ENCODE measurements around the gene NCAM1. TPM values are rescaled to one million over a fixed set of nuclear protein-coding genes. Genes with fewer than 3 reads are reported as not detected.

Gene NCAM1
- total RNA-seq, 1 experiment from 2014 or later = 0.95 TPM

- Histone ChIP-seq H3K4me1 (no peaks in the 10 kb centered on the region), H3K36me3 (ENCODE audit: control insufficient read depth, insufficient read depth, low read length) (no peaks in the 10 kb centered on the region), H3K4me3 (ENCODE audit: low read depth, low read length) (no peak overlapping the region), H3K9me3 (no peaks in the 10 kb centered on the region; the same call in 1 of the 2 replicates), H3K27me3 (replicated peaks; ENCODE audit: control insufficient read depth, insufficient read depth, low read length) (peaks cover 2% of the 10 kb centered on the region; the same call in 1 of the 2 replicates)
- no peak for TF ChIP-seq CTCF (IDR thresholded peaks at IDR 0.05; ENCODE audit: insufficient read depth in 1 of 2, low read depth in 1 of 2, low read length in 1 of 2, severe bottlenecking in 1 of 2, unreplicated experiment in 1 of 2)
- intact Hi-C loops (cut with micrococcal nuclease; ENCODE audit: unreplicated experiment) = no loop called here
- Mint-ChIP-seq H3K27me3 (ENCODE audit: insufficient read depth, unreplicated experiment) (peaks cover 29% of the 10 kb centered on the region), H3K27ac (ENCODE audit: unreplicated experiment) (no peak overlapping the region), H3K4me1 (ENCODE audit: low read depth, unreplicated experiment) (no peaks in the 10 kb centered on the region), H3K9me3 (ENCODE audit: unreplicated experiment) (no peaks in the 10 kb centered on the region), H3K4me3 (ENCODE audit: unreplicated experiment) (no peak overlapping the region), H3K36me3 (ENCODE audit: insufficient read depth, unreplicated experiment) (no peaks in the 10 kb centered on the region)
- BruUV-seq (replicated peaks) = no TSS peak
- CTCF ChIA-PET = no interaction called here
- POLR2A ChIA-PET = no interaction called here
- DNase-seq = no peak
These were observed 20.1 kb upstream of the NCAM1 start for GRCh38 chr11:112941104-112941503.

- no peaks in the 10 kb centered on the region for H3K36me3 ChIP-seq (ENCODE audit: control insufficient read depth, insufficient read depth, low read length)
- Mint-ChIP-seq H3K27me3 (ENCODE audit: insufficient read depth, unreplicated experiment) (peaks cover 29% of the 10 kb centered on the region), H3K4me1 (ENCODE audit: low read depth, unreplicated experiment) (no peaks in the 10 kb centered on the region), H3K4me3 (ENCODE audit: unreplicated experiment) (no peak overlapping the region), H3K9me3 (ENCODE audit: unreplicated experiment) (no peaks in the 10 kb centered on the region), H3K36me3 (ENCODE audit: insufficient read depth, unreplicated experiment) (no peaks in the 10 kb centered on the region), H3K27ac (ENCODE audit: unreplicated experiment) (no peak overlapping the region)
- DNase-seq = no peak
- intact Hi-C loops (cut with micrococcal nuclease; ENCODE audit: unreplicated experiment) = no loop called here
- no peaks in the 10 kb centered on the region for H3K4me1 ChIP-seq
- POLR2A ChIA-PET = no interaction called here
- no peaks in the 10 kb centered on the region; the same call in 1 of the 2 replicates for H3K9me3 ChIP-seq
- BruUV-seq (replicated peaks) = no TSS peak
- peaks cover 3% of the 10 kb centered on the region; the same call in 1 of the 2 replicates for H3K27me3 ChIP-seq (replicated peaks; ENCODE audit: control insufficient read depth, insufficient read depth, low read length)
- H3K4me3 ChIP-seq (ENCODE audit: low read depth, low read length) = no peak overlapping the region
- CTCF ChIA-PET = no interaction called here
- TF ChIP-seq CTCF (IDR thresholded peaks at IDR 0.05; ENCODE audit: insufficient read depth in 1 of 2, low read depth in 1 of 2, low read length in 1 of 2, severe bottlenecking in 1 of 2, unreplicated experiment in 1 of 2) = no peak
These were observed 18.1 kb upstream of the NCAM1 start for GRCh38 chr11:112942966-112943643.

- Histone ChIP-seq H3K4me3 (ENCODE audit: low read depth, low read length) (no peak overlapping the region), H3K27me3 (replicated peaks; ENCODE audit: control insufficient read depth, insufficient read depth, low read length) (peaks cover 3% of the 10 kb centered on the region; the same call in 1 of the 2 replicates), H3K36me3 (ENCODE audit: control insufficient read depth, insufficient read depth, low read length) (no peaks in the 10 kb centered on the region), H3K4me1 (no peaks in the 10 kb centered on the region), H3K9me3 (no peaks in the 10 kb centered on the region; the same call in 1 of the 2 replicates)
- H3K4me3 Mint-ChIP-seq (ENCODE audit: unreplicated experiment) = no peak overlapping the region
- ChIA-PET CTCF (no interaction called here), POLR2A (no interaction called here)
- no peaks in the 10 kb centered on the region for H3K36me3 Mint-ChIP-seq (ENCODE audit: insufficient read depth, unreplicated experiment)
- H3K4me1 Mint-ChIP-seq (ENCODE audit: low read depth, unreplicated experiment) = no peaks in the 10 kb centered on the region
- H3K27ac Mint-ChIP-seq (ENCODE audit: unreplicated experiment) = no peak overlapping the region
- TF ChIP-seq CTCF (IDR thresholded peaks at IDR 0.05; ENCODE audit: insufficient read depth in 1 of 2, low read depth in 1 of 2, low read length in 1 of 2, severe bottlenecking in 1 of 2, unreplicated experiment in 1 of 2) = no peak
- DNase-seq = no peak
- BruUV-seq (replicated peaks) = no TSS peak
- intact Hi-C loops (cut with micrococcal nuclease; ENCODE audit: unreplicated experiment) = no loop called here
- peaks cover 30% of the 10 kb centered on the region for H3K27me3 Mint-ChIP-seq (ENCODE audit: insufficient read depth, unreplicated experiment)
- H3K9me3 Mint-ChIP-seq (ENCODE audit: unreplicated experiment) = no peaks in the 10 kb centered on the region
These were observed 14.4 kb upstream of the NCAM1 start for GRCh38 chr11:112946866-112947265.
